Natural killer cell (primary cell): ENCODE results near the gene OR52E5. TPM values are rescaled to one million over a fixed set of nuclear protein-coding genes. Genes with fewer than 3 reads are reported as not detected.

Source experiments
- ATAC-seq, 3 donors: fragments of 150-1000 bp in 2 of 3; fragments of 200-7000 bp in 1 of 3; cut with Tn5 transposase; 1 replicate in 1 of 3; 2 replicates in 2 of 3; pipeline ENCODE4 v1.10.0; 2021; ENCODE audit warnings: mild to moderate bottlenecking in 2 of 3, moderate library complexity in 2 of 3
- DNase-seq, 2 donors: peaks; one replicate each; pipeline versions ENCODE4 v3.0.0 to v3.0.0-alpha.2; 2013 to 2021; ENCODE audit warnings: mixed read lengths in 1 of 2
- H3K27ac ChIP-seq: one replicate; pipeline ENCODE4 v1.5.1; 2013; ENCODE audit warnings: mild to moderate bottlenecking, low read length
- H3K27me3 ChIP-seq: one replicate; pipeline ENCODE4 v1.6.1; 2013; ENCODE audit warnings: low read length; ENCODE audit not compliant: control insufficient read depth, insufficient read depth
- H3K36me3 ChIP-seq: one replicate; pipeline ENCODE4 v1.6.1; 2013; ENCODE audit warnings: low read length; ENCODE audit not compliant: control insufficient read depth, insufficient read depth
- H3K4me1 ChIP-seq: one replicate; pipeline ENCODE4 v1.6.1; 2013; ENCODE audit warnings: low read length; ENCODE audit not compliant: control insufficient read depth, insufficient read depth
- H3K4me3 ChIP-seq: one replicate; pipeline ENCODE4 v1.5.1; 2013; ENCODE audit warnings: low read length
- H3K9me3 ChIP-seq: one replicate; pipeline ENCODE4 v1.6.1; 2013; ENCODE audit warnings: low read length; ENCODE audit not compliant: control insufficient read depth, insufficient read depth
- H3K27ac Mint-ChIP-seq, 2 donors: one replicate each; pipeline ENCODE4 v1.8.0; 2022; ENCODE audit warnings: mild to moderate bottlenecking in 2 of 2, mixed read lengths in 2 of 2, moderate library complexity in 1 of 2
- H3K27me3 Mint-ChIP-seq, 2 donors: one replicate each; pipeline ENCODE4 v1.8.0; 2022; ENCODE audit warnings: low read depth in 2 of 2, mixed read lengths in 2 of 2
- H3K36me3 Mint-ChIP-seq: one replicate; pipeline ENCODE4 v1.8.0; 2022; ENCODE audit warnings: mixed read lengths
- H3K4me1 Mint-ChIP-seq, 2 donors: one replicate each; pipeline ENCODE4 v1.8.0; 2022; ENCODE audit warnings: mixed read lengths in 2 of 2
- H3K4me3 Mint-ChIP-seq: one replicate; pipeline ENCODE4 v1.8.0; 2022; ENCODE audit warnings: mild to moderate bottlenecking, moderate library complexity, mixed read lengths
- H3K9me3 Mint-ChIP-seq, 2 donors: one replicate each; pipeline ENCODE4 v1.8.0; 2022; ENCODE audit warnings: mixed read lengths in 2 of 2
- CTCF ChIP-seq: fragments of 200-600 bp; IDR thresholded peaks from one replicate; pipeline ENCODE4 v1.8.0; 2022; ENCODE audit warnings: antibody characterized with exemption
- WGBS: methylation state at CpG from one replicate; pipeline ENCODE4 v1.1.7; 2013; ENCODE audit warnings: missing lambda C conversion rate; ENCODE audit not compliant: insufficient coverage; 5-methylcytosine and 5-hydroxymethylcytosine counted together
- intact Hi-C: fragments of 100-400 bp; cut with micrococcal nuclease; formaldehyde crosslinking; loops from one replicate; pipeline ENCODE4 v1.14.2; 2022
- total RNA-seq, 4 donors: library from RNA; stranded (reverse); fragments of 120-200 nt in 1 of 4; gene quantifications; one replicate each; pipeline versions ENCODE4 v1.2.3 to v1.2.4, GENCODE V29; 2013 to 2022

Gene OR52E5
- total RNA-seq, 3 donors from 2014 or later (not counting 1 experiment from before 2014, with no cell fraction given) = not detected

DNA sequence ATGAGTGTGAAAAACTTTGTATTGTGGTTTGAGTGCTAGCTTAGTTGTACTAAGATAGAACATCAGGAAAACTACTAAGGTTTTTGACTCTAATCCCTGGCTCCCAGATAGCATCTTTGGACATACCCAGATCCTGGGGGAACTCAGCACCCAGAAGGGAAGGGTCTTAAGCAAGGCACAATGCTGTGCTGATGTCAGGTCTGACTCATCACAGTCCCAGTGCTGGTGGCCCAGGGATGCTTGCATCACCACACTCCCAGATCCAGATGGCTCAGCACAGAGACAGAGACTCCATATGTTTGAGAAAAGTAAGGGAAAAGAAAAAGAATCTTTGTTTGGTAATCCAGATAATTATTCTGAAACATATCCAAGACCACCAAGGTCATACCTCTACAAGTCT is 30.8 kb downstream of the OR52E5 start:
- Mint-ChIP-seq H3K9me3 (peaks cover 0 to 6% of the 10 kb centered on the region in 2 donors), H3K36me3 (peaks cover 13% of the 10 kb centered on the region), H3K4me3 (no peak overlapping the region), H3K27ac (no peak overlapping the region), H3K4me1 (no peaks in the 10 kb centered on the region), H3K27me3 (peaks cover 0 to 6% of the 10 kb centered on the region in 2 donors)
- ATAC-seq (no peak), DNase-seq (no peak)
- no peaks in the 10 kb centered on the region for H3K4me1 ChIP-seq
- intact Hi-C loops = no loop called here
- no peaks in the 10 kb centered on the region for H3K9me3 ChIP-seq
- TF ChIP-seq CTCF = no peak
- no peak overlapping the region for H3K27ac ChIP-seq
- H3K4me3 ChIP-seq = no peak overlapping the region
- no peaks in the 10 kb centered on the region for H3K27me3 ChIP-seq
- H3K36me3 ChIP-seq = no peaks in the 10 kb centered on the region

DNA sequence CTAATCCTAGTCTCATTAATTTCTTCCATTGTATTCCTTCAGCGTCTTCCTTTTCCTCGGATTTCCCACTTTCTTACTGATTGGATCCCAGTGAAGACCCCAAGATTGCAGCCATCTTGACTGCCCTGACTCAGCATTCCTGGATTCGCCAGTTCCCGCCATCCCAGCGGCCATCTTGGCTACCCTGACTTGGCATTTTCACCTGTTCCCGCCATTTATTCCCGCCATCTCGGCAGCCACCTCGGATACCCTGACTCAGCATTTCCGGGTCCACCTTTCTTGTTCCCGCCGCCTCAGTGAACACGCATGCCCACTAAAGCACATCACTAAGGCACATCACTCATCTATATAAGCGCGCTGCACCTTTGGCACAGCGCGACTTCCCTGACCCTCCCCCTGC is 35.3 kb downstream of the OR52E5 start:
- 95% methylated on average over 17 of the region's 17 CpGs for WGBS
- no peak overlapping the region for H3K27ac Mint-ChIP-seq
- ATAC-seq = no peak

GRCh38 chr11:5928811-5929210 is 35.8 kb downstream of the OR52E5 start:
- TF ChIP-seq CTCF = no peak
- WGBS = 94% methylated on average over 15 of the region's 15 CpGs
- no peaks in the 10 kb centered on the region for H3K9me3 ChIP-seq
- no peaks in the 10 kb centered on the region for H3K27me3 ChIP-seq
- H3K27ac ChIP-seq = no peak overlapping the region
- Mint-ChIP-seq H3K9me3 (peaks cover 10 to 16% of the 10 kb centered on the region in 2 donors), H3K4me1 (no peaks in the 10 kb centered on the region), H3K4me3 (no peak overlapping the region), H3K27me3 (peaks cover 0 to 3% of the 10 kb centered on the region in 2 donors), H3K36me3 (peaks cover 13% of the 10 kb centered on the region), H3K27ac (no peak overlapping the region)
- H3K4me3 ChIP-seq = no peak overlapping the region
- no peaks in the 10 kb centered on the region for H3K4me1 ChIP-seq
- intact Hi-C loops = no loop called here
- ATAC-seq (no peak), DNase-seq (no peak)
- no peaks in the 10 kb centered on the region for H3K36me3 ChIP-seq

More for the DNA sequence above, 35.3 kb downstream of the OR52E5 start:
- Mint-ChIP-seq H3K4me3 (no peak overlapping the region), H3K27me3 (peaks cover 0 to 3% of the 10 kb centered on the region in 2 donors), H3K36me3 (peaks cover 13% of the 10 kb centered on the region), H3K9me3 (peaks cover 10 to 16% of the 10 kb centered on the region in 2 donors), H3K4me1 (no peaks in the 10 kb centered on the region)
- no peak for TF ChIP-seq CTCF
- no peak overlapping the region for H3K27ac ChIP-seq
- no peak for DNase-seq
- no peak overlapping the region for H3K4me3 ChIP-seq
- intact Hi-C loops = no loop called here
- H3K36me3 ChIP-seq = no peaks in the 10 kb centered on the region
- no peaks in the 10 kb centered on the region for H3K4me1 ChIP-seq
- no peaks in the 10 kb centered on the region for H3K27me3 ChIP-seq
- no peaks in the 10 kb centered on the region for H3K9me3 ChIP-seq
